GM12892 (cell line): Measurements from ENCODE around the gene FABP2.
"Not testable (repeated sequence)": the region's sequence is repeated elsewhere in the genome, so short reads cannot be mapped to it uniquely, and the experiment has no call there.

ENCODE experiments used
- POLR2A ChIP-seq: IDR thresholded peaks from 2 replicates; pipeline ENCODE4 v1.6.1; 2011; ENCODE audit warnings: low read depth, low read length, control low read depth
- POLR2AphosphoS5 ChIP-seq: IDR thresholded peaks from 2 replicates; pipeline ENCODE4 v1.6.1; 2011; ENCODE audit warnings: low read depth, low read length, control low read depth

- not testable (repeated sequence) for TF ChIP-seq POLR2A, POLR2AphosphoS5
These were observed 42.0 kb downstream of the FABP2 start for GRCh38 chr4:119279945-119280344.
